ENCODE data around the gene ELP2. TPM values are rescaled to one million over a fixed set of nuclear protein-coding genes. Genes with fewer than 3 reads are reported as not detected.

ELP2 gene
- total RNA-seq, 1 donor from 2014 or later = 9.7 TPM

DNA sequence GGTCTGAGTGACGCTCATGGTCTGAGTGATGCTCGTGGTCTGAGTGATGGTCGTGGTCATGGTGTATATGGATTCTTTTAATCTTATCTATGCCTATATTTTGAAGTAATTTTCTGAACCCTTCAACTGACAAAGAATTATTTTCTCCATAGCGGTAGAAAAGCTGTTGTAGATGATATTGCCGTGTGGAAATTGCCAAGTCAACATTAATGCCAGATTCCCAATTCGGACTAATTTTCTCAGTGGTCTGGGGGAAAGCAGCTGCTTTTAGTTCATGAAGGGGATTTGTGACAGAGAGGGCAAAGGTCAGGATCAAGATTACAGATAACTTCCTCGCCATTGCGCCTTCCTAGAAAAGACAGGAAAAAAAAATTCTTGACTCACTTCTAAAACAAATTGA, 3.0 kb upstream of the ELP2 start:
- Histone ChIP-seq H3K36me3 (peaks cover 6 to 20% of the 10 kb centered on the region in 2 donors), H3K4me3 (no peak overlapping the region), H3K4me1 (peaks cover 9 to 12% of the 10 kb centered on the region in 2 donors), H3K27ac (no peak overlapping the region), H3K9me3 (no peaks in the 10 kb centered on the region), H3K27me3 (no peaks in the 10 kb centered on the region)
- intact Hi-C loops (cut with DNase I) = loop anchor here (5.0 kb wide), 1 partner anchor 446 kb away; no protein-coding TSS in a partner anchor
- no peak for DNase-seq (ENCODE audit: low spot score in 2 of 2)
- TF ChIP-seq, protein P1, sequence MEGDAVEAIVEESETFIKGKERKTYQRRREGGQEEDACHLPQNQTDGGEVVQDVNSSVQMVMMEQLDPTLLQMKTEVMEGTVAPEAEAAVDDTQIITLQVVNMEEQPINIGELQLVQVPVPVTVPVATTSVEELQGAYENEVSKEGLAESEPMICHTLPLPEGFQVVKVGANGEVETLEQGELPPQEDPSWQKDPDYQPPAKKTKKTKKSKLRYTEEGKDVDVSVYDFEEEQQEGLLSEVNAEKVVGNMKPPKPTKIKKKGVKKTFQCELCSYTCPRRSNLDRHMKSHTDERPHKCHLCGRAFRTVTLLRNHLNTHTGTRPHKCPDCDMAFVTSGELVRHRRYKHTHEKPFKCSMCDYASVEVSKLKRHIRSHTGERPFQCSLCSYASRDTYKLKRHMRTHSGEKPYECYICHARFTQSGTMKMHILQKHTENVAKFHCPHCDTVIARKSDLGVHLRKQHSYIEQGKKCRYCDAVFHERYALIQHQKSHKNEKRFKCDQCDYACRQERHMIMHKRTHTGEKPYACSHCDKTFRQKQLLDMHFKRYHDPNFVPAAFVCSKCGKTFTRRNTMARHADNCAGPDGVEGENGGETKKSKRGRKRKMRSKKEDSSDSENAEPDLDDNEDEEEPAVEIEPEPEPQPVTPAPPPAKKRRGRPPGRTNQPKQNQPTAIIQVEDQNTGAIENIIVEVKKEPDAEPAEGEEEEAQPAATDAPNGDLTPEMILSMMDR (IDR thresholded peaks at IDR 0.05) = no peak

DNA sequence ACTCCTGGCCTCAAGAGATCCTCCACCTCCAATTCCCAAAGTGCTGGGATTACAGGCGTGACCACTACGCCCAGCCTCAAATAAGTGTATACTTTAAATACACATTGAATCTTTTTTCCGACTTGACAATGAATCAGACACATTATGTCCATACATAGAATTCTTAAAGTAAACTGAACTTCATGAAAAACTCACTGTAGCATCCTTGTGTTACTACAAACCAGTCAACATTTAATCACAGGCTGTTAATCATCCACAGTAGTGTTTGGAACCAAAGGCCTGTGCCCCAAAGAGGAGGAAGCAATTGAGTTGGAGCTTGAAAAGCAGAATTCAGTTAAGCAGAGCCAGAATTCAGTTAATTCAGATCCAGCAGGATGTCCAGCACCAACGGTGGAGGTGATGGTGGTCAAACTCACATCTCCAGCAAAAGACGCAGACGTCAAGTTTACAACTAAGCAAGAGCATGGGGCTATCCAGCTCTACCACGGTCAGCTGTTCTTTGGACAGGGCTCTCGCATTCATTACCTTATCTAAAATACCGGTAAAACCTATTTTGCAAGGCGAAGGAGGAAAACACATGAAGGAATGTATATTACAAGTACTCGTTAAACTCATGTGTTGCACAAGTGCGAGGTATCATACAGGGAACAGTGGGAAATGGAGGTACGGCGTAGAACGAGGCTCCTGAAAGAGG, 1.7 kb upstream of the ELP2 start:
- Histone ChIP-seq H3K4me3 (peak overlapping the region; percentile 76 to 89), H3K27me3 (no peaks in the 10 kb centered on the region), H3K36me3 (peaks cover 3 to 8% of the 10 kb centered on the region in 2 donors), H3K4me1 (peaks cover 9 to 18% of the 10 kb centered on the region in 2 donors), H3K9me3 (no peaks in the 10 kb centered on the region), H3K27ac (no peak overlapping the region)
- DNase-seq (ENCODE audit: low spot score in 2 of 2) = no peak
- TF ChIP-seq, protein P1 (IDR thresholded peaks at IDR 0.05) = no peak
- intact Hi-C loops (cut with DNase I) = loop anchor here (2.0 to 5.0 kb wide), 4 partner anchors 59 to 444 kb away; partner anchors contain the start of genes MOCOS, RMP24 and RPRD1A

DNA sequence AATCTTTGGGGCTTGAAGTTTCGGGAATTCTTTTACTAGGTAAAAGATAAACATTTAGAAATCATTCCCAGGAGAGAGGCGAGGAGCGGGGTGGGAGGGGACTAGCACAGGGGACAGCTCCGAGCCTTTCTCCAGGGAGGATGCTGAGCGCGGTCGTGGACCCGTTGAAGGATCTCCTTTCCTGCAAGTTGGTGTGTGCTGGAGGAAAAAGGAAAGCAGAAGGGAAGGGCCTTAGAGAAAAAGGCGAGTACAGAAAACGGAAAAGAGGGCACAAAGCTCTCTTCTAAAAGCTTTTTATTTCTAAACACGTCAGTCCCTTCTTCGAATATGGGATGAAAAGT, 1.2 kb upstream of the ELP2 start:
- peaks cover 9 to 21% of the 10 kb centered on the region in 2 donors for H3K4me1 ChIP-seq
- peak overlapping the region; percentile 98 to 100 for H3K27ac ChIP-seq
- H3K36me3 ChIP-seq = peaks cover 2 to 7% of the 10 kb centered on the region in 2 donors
- DNase-seq (ENCODE audit: low spot score in 2 of 2) = no peak
- no peaks in the 10 kb centered on the region for H3K9me3 ChIP-seq
- no peaks in the 10 kb centered on the region for H3K27me3 ChIP-seq
- TF ChIP-seq, protein P1 (IDR thresholded peaks at IDR 0.05) = no peak
- peak overlapping the region; percentile 76 to 89 for H3K4me3 ChIP-seq
- intact Hi-C loops (cut with DNase I) = loop anchor here (2.0 to 5.0 kb wide), 4 partner anchors 58 to 444 kb away; partner anchors contain the start of genes MOCOS, RMP24 and RPRD1A

DNA sequence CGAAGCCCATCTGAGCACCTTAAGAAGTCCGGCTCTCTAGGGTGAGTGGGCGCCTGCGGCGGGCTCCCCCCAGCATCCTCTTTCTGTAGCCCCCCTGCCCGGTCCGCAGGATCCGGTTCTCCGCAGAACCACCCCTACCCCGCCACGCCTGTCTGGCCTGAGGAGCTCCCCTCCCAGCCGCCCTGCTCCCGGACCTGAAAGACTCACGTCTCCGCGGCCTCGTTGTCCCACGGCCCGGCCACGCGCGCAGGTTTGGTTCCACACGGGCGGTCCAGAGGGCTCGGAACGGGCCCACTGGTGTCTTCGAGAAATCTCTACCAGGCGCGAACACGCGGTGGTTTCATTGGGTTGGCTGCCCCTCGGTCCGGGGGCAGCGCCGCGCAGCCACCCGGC, 796 bp upstream of the ELP2 start:
- H3K4me1 ChIP-seq = peaks cover 9 to 21% of the 10 kb centered on the region in 2 donors
- TF ChIP-seq, protein P1 (IDR thresholded peaks at IDR 0.05) = no peak
- intact Hi-C loops (cut with DNase I) = loop anchor here (2.0 to 5.0 kb wide), 4 partner anchors 58 to 443 kb away; partner anchors contain the start of genes MOCOS, RMP24 and RPRD1A
- no peaks in the 10 kb centered on the region for H3K27me3 ChIP-seq
- peaks cover 0 to 3% of the 10 kb centered on the region in 2 donors for H3K36me3 ChIP-seq
- H3K9me3 ChIP-seq = no peaks in the 10 kb centered on the region
- peak overlapping the region; percentile 98 to 100 for H3K27ac ChIP-seq
- H3K4me3 ChIP-seq = peak overlapping the region; percentile 76 to 89
- no peak for DNase-seq (ENCODE audit: low spot score in 2 of 2)

DNA sequence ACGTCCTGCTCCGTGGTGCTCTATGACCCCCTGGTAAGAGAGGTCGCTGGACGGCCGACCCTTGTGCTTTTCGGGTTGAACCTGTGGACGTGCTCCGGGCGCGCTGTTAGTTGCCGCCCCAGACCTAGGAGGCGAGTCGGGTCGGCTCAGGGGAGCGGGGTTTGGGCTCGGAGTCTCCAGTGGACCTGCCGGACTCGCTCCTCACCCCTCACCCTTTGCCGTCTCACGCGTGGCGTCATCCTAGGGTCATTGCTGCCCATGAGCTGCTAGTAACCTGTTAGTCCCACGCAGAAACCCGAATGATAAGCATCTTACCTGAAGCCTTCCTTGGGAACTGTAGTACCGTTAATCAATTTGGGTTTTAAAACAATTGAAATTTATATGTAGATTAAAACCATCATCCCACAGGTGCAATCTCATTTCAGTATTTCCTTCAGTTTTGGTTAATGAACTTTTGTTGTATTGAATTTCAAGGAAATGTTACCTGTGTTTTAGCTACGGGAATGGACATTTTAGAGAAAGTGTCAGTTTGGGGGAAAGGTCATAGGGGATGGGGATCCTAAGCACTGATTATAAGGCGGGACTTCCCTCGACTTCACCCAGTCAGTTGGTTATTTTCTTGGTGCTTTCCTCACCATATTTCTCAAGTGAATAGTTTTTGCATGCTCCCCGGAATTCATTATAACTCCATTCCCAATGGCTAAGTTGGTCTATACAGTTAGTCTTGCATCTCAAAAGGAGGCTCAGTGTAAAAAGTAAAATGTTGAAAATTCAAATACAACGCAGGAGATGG, 536 bp downstream of the ELP2 start:
- peaks cover 9 to 21% of the 10 kb centered on the region in 2 donors for H3K4me1 ChIP-seq
- H3K36me3 ChIP-seq = peaks cover 0 to 2% of the 10 kb centered on the region in 2 donors
- peak overlapping the region; percentile 76 to 89 for H3K4me3 ChIP-seq
- no peaks in the 10 kb centered on the region for H3K27me3 ChIP-seq
- intact Hi-C loops (cut with DNase I) = no loop called here
- no peaks in the 10 kb centered on the region for H3K9me3 ChIP-seq
- TF ChIP-seq, protein P1 (IDR thresholded peaks at IDR 0.05) = no peak
- DNase-seq (ENCODE audit: low spot score in 2 of 2) = peak in 1 of 2 donors; percentile 65
- H3K27ac ChIP-seq = peak overlapping the region; percentile 98 to 100
